ENCODE data around the gene MUC7.

The MUC7 gene

DNA sequence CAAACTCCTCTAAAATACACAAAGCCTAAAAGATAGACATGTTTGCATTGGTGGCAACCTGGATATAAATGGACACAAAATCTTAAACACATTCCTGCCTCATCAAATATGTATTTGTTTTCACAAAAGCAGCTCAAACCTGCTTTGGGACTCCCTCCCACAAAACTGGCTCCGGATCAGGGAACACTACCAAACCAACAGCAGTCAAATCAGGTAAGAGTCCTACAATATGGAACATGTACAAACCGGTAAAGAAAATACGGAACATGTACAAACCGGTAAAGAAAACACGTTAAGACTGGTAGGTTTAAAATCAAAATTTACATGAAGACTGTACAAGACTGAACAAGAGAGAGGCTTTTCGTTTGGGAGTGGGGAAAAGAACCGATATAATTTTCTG is 50.6 kb downstream of the MUC7 start:
- WGBS, 2 donors (ENCODE audit: extremely low coverage in 2 of 2, insufficient read length in 2 of 2, insufficient replicate concordance in 1 of 2) = no CpG with 5 or more reads among the region's 7 CpGs

DNA sequence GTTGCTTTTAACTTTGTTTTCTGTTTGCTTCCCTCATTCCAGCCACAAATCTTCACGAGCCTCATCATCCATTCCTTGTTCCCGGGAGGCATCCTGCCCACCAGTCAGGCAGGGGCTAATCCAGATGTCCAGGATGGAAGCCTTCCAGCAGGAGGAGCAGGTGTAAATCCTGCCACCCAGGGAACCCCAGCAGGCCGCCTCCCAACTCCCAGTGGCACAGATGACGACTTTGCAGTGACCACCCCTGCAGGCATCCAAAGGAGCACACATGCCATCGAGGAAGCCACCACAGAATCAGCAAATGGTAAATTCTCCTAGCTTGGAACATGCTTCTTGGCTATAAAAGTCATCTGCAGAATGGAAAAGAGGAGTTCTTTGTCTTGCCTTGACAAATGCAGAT is 59.0 kb downstream of the MUC7 start:
- Histone ChIP-seq H2AK5ac (ENCODE audit: low read depth, low read length) (no peak overlapping the region), H2AFZ (ENCODE audit: low read length) (no peak overlapping the region), H3K14ac (ENCODE audit: low read length) (no peak overlapping the region), H4K91ac (ENCODE audit: low read depth, low read length, poor library complexity) (no peak overlapping the region), H3K4me2 (ENCODE audit: insufficient read depth, low read length, poor library complexity, severe bottlenecking) (no peak overlapping the region), H4K8ac (ENCODE audit: low read depth, low read length) (no peak overlapping the region), H2BK12ac (ENCODE audit: low read length) (no peak overlapping the region), H3K27ac (replicated peaks; ENCODE audit: low read length) (no peak overlapping the region), H2BK5ac (ENCODE audit: low read length) (no peak overlapping the region), H3K79me1 (ENCODE audit: low read depth, low read length) (no peaks in the 10 kb centered on the region), H3K4ac (ENCODE audit: low read length) (no peak overlapping the region), H3K9ac (ENCODE audit: low read depth, low read length, poor library complexity) (no peak overlapping the region), H2BK120ac (ENCODE audit: low read depth, low read length) (no peak overlapping the region), H3K36me3 (replicated peaks in 1 of 2; ENCODE audit: control insufficient read depth in 2 of 2, insufficient read depth in 2 of 2, low read length in 2 of 2) (no peaks in the 10 kb centered on the region), H3K23ac (ENCODE audit: low read depth, low read length, poor library complexity) (no peak overlapping the region), H2BK15ac (ENCODE audit: low read length) (no peak overlapping the region), H3K9me3 (replicated peaks in 1 of 2; ENCODE audit: control insufficient read depth in 2 of 2, insufficient read depth in 1 of 2, low read depth in 1 of 2, low read length in 2 of 2) (no peaks in the 10 kb centered on the region), H3K4me3 (ENCODE audit: low read length in 2 of 2) (no peak overlapping the region), H3K18ac (ENCODE audit: low read length) (no peak overlapping the region), H3K4me1 (ENCODE audit: control insufficient read depth in 2 of 2, insufficient read depth in 1 of 2, low read depth in 1 of 2, low read length in 2 of 2) (no peaks in the 10 kb centered on the region), H3K27me3 (ENCODE audit: control insufficient read depth in 3 of 3, insufficient read depth in 3 of 3, low read depth in 1 of 3, low read length in 3 of 3) (no peaks in the 10 kb centered on the region)
- no CpG with 5 or more reads among the region's 5 CpGs for WGBS, 2 donors (ENCODE audit: extremely low coverage in 2 of 2, insufficient read length in 2 of 2, insufficient replicate concordance in 1 of 2)
- DNase-seq (ENCODE audit: low spot score) = no peak

More for the DNA sequence above, 50.6 kb downstream of the MUC7 start:
- Histone ChIP-seq H3K79me1 (ENCODE audit: low read depth, low read length) (no peaks in the 10 kb centered on the region), H2BK12ac (ENCODE audit: low read length) (no peak overlapping the region), H2AK5ac (ENCODE audit: low read depth, low read length) (no peak overlapping the region), H3K9me3 (replicated peaks in 1 of 2; ENCODE audit: control insufficient read depth in 2 of 2, insufficient read depth in 1 of 2, low read depth in 1 of 2, low read length in 2 of 2) (no peaks in the 10 kb centered on the region), H3K27me3 (ENCODE audit: control insufficient read depth in 3 of 3, insufficient read depth in 3 of 3, low read depth in 1 of 3, low read length in 3 of 3) (no peaks in the 10 kb centered on the region), H3K4me2 (ENCODE audit: insufficient read depth, low read length, poor library complexity, severe bottlenecking) (no peak overlapping the region), H2AFZ (ENCODE audit: low read length) (no peak overlapping the region), H3K14ac (ENCODE audit: low read length) (no peak overlapping the region), H3K18ac (ENCODE audit: low read length) (no peak overlapping the region), H2BK5ac (ENCODE audit: low read length) (no peak overlapping the region), H3K36me3 (replicated peaks in 1 of 2; ENCODE audit: control insufficient read depth in 2 of 2, insufficient read depth in 2 of 2, low read length in 2 of 2) (no peaks in the 10 kb centered on the region), H4K91ac (ENCODE audit: low read depth, low read length, poor library complexity) (no peak overlapping the region), H4K8ac (ENCODE audit: low read depth, low read length) (no peak overlapping the region), H2BK120ac (ENCODE audit: low read depth, low read length) (no peak overlapping the region), H3K23ac (ENCODE audit: low read depth, low read length, poor library complexity) (no peak overlapping the region), H3K27ac (replicated peaks; ENCODE audit: low read length) (no peak overlapping the region), H3K4me1 (ENCODE audit: control insufficient read depth in 2 of 2, insufficient read depth in 1 of 2, low read depth in 1 of 2, low read length in 2 of 2) (no peaks in the 10 kb centered on the region), H3K4ac (ENCODE audit: low read length) (no peak overlapping the region), H2BK15ac (ENCODE audit: low read length) (no peak overlapping the region), H3K4me3 (ENCODE audit: low read length in 2 of 2) (no peak overlapping the region), H3K9ac (ENCODE audit: low read depth, low read length, poor library complexity) (no peak overlapping the region)
- no peak for DNase-seq (ENCODE audit: low spot score)

DNA sequence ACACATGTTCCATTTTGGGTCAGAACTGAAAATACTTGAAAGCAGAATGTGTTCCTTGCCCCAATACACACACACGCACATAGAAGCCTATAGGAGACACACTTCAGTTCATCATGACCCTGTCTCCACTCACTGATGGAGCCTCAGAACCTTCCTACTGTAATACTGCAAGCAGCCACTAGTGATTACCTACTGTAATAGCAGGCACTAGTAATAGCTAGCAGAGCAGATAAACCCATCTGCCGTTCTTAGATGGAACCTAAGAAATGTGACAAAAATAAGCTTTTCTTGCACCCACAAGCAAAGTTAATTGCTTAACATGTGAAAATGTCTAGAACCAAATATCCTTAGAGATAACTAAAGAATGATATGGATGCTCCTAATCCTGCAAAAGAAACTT is 60.0 kb downstream of the MUC7 start:
- Histone ChIP-seq H3K79me1 (ENCODE audit: low read depth, low read length) (no peaks in the 10 kb centered on the region), H3K9me3 (replicated peaks in 1 of 2; ENCODE audit: control insufficient read depth in 2 of 2, insufficient read depth in 1 of 2, low read depth in 1 of 2, low read length in 2 of 2) (no peaks in the 10 kb centered on the region), H3K4me1 (ENCODE audit: control insufficient read depth in 2 of 2, insufficient read depth in 1 of 2, low read depth in 1 of 2, low read length in 2 of 2) (no peaks in the 10 kb centered on the region), H3K4me3 (ENCODE audit: low read length in 2 of 2) (no peak overlapping the region), H3K23ac (ENCODE audit: low read depth, low read length, poor library complexity) (no peak overlapping the region), H3K36me3 (replicated peaks in 1 of 2; ENCODE audit: control insufficient read depth in 2 of 2, insufficient read depth in 2 of 2, low read length in 2 of 2) (no peaks in the 10 kb centered on the region), H3K18ac (ENCODE audit: low read length) (no peak overlapping the region), H3K9ac (ENCODE audit: low read depth, low read length, poor library complexity) (no peak overlapping the region), H2AK5ac (ENCODE audit: low read depth, low read length) (no peak overlapping the region), H3K27me3 (ENCODE audit: control insufficient read depth in 3 of 3, insufficient read depth in 3 of 3, low read depth in 1 of 3, low read length in 3 of 3) (no peaks in the 10 kb centered on the region), H2BK15ac (ENCODE audit: low read length) (no peak overlapping the region), H3K27ac (replicated peaks; ENCODE audit: low read length) (no peak overlapping the region), H2BK120ac (ENCODE audit: low read depth, low read length) (no peak overlapping the region), H4K91ac (ENCODE audit: low read depth, low read length, poor library complexity) (no peak overlapping the region), H4K8ac (ENCODE audit: low read depth, low read length) (no peak overlapping the region), H2BK12ac (ENCODE audit: low read length) (no peak overlapping the region), H3K14ac (ENCODE audit: low read length) (no peak overlapping the region), H2AFZ (ENCODE audit: low read length) (no peak overlapping the region), H3K4ac (ENCODE audit: low read length) (no peak overlapping the region), H2BK5ac (ENCODE audit: low read length) (no peak overlapping the region), H3K4me2 (ENCODE audit: insufficient read depth, low read length, poor library complexity, severe bottlenecking) (no peak overlapping the region)
- DNase-seq (ENCODE audit: low spot score) = no peak
- no CpG with 5 or more reads among the region's 2 CpGs for WGBS, 2 donors (ENCODE audit: extremely low coverage in 2 of 2, insufficient read length in 2 of 2, insufficient replicate concordance in 1 of 2)
